ENCODE measurements around the gene UBR7. TPM values are rescaled to one million over a fixed set of nuclear protein-coding genes. Genes with fewer than 3 reads are reported as not detected.

UBR7 gene
- total RNA-seq, 1 experiment from 2014 or later = 28.9 TPM

DNA sequence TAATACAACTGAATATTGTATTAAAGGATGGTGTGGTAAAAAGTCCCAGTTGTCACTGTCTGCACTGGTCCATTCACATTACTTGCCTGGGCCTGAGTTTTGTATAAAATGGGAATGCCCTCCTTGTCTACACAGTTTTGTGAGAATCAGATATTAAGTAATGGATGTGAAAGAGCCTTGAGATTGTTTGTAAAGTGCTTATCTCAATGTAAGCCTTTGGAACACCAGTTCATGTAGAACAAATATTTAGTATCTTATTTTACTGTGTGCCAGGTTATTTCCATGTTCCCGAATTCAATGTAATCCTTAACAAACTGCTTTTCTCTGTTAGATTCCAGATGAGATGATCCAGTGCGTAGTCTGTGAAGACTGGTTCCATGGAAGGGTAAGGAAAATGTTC lies 7.5 kb downstream of the UBR7 start:
- Mint-ChIP-seq H3K4me1 (no peaks in the 10 kb centered on the region), H3K4me3 (no peak overlapping the region), H3K27ac (no peak overlapping the region), H3K9me3 (no peaks in the 10 kb centered on the region), H3K36me3 (peaks cover 29% of the 10 kb centered on the region), H3K27me3 (ENCODE audit: low read depth) (no peaks in the 10 kb centered on the region)
- ChIA-PET POLR2A (no interaction called here), CTCF (no interaction called here)
- no peak for ATAC-seq
- DNase-seq (ENCODE audit: low spot score) = no peak
- TF ChIP-seq, protein P1, sequence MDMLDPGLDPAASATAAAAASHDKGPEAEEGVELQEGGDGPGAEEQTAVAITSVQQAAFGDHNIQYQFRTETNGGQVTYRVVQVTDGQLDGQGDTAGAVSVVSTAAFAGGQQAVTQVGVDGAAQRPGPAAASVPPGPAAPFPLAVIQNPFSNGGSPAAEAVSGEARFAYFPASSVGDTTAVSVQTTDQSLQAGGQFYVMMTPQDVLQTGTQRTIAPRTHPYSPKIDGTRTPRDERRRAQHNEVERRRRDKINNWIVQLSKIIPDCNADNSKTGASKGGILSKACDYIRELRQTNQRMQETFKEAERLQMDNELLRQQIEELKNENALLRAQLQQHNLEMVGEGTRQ (CRISPR knock-in tag; IDR thresholded peaks at IDR 0.05) = no peak
- TF ChIP-seq GRHL2 (CRISPR knock-in tag; IDR thresholded peaks at IDR 0.05; ENCODE audit: insufficient replicate concordance, severe bottlenecking) = no peak
- TF ChIP-seq, protein P2, sequence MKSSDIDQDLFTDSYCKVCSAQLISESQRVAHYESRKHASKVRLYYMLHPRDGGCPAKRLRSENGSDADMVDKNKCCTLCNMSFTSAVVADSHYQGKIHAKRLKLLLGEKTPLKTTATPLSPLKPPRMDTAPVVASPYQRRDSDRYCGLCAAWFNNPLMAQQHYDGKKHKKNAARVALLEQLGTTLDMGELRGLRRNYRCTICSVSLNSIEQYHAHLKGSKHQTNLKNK (CRISPR knock-in tag; IDR thresholded peaks at IDR 0.05) = no peak

DNA sequence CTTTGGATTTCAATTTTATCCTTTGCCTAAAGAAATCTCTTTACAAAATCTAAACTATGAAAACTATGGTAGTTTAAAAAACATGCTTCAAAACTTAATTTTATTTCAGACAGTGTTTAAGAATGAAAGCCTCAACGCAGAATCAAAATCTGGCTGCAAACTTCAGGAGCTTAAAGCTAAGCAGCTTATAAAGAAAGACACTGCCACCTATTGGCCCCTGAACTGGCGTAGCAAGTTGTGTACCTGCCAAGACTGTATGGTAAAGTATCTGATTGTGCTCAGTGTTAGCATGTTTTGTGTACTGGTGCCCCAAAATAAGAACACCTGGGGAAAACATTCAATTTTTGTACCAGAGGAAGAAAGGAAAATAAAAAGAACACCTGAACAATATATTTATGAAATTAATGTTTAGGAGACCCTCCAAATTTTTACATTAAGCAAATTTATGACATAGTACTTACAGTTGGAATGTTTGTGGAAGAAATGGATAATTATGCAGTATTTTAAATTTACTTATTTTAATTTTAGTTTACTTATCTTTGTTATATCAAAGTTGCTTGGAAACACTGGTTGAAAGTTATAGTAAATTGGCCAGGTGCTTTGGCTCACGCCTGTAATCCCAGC lies 12.2 kb downstream of the UBR7 start:
- ChIA-PET POLR2A (interaction anchor here (1.0 kb wide), 1 partner anchor 34 kb away, joined by 3 read pairs; the partner anchor contains the start of genes LYSET and MOAP1), CTCF (interaction anchor here (0.6 to 1.3 kb wide), 22 partner anchors 12 to 532 kb away, joined by 3 to 32 read pairs (median 4); partner anchors contain the start of genes GON7, LYSET, MOAP1 and UBR7)
- Mint-ChIP-seq H3K4me1 (no peaks in the 10 kb centered on the region), H3K27ac (no peak overlapping the region), H3K9me3 (no peaks in the 10 kb centered on the region), H3K36me3 (peaks cover 39% of the 10 kb centered on the region), H3K4me3 (no peak overlapping the region), H3K27me3 (ENCODE audit: low read depth) (no peaks in the 10 kb centered on the region)
- ATAC-seq = peak; percentile 83; the same call in 1 of the 2 replicates
- DNase-seq (ENCODE audit: low spot score) = peak; percentile 46
- no peak for TF ChIP-seq ZNF416 (CRISPR knock-in tag; IDR thresholded peaks at IDR 0.05)
- TF ChIP-seq TP53 (CRISPR knock-in tag; IDR thresholded peaks at IDR 0.05) = no peak
- TF ChIP-seq ZNF219 (CRISPR knock-in tag; IDR thresholded peaks at IDR 0.05; ENCODE audit: borderline replicate concordance) = no peak
- TF ChIP-seq, protein P1 (CRISPR knock-in tag; IDR thresholded peaks at IDR 0.05) = no peak
- TF ChIP-seq, protein P3, sequence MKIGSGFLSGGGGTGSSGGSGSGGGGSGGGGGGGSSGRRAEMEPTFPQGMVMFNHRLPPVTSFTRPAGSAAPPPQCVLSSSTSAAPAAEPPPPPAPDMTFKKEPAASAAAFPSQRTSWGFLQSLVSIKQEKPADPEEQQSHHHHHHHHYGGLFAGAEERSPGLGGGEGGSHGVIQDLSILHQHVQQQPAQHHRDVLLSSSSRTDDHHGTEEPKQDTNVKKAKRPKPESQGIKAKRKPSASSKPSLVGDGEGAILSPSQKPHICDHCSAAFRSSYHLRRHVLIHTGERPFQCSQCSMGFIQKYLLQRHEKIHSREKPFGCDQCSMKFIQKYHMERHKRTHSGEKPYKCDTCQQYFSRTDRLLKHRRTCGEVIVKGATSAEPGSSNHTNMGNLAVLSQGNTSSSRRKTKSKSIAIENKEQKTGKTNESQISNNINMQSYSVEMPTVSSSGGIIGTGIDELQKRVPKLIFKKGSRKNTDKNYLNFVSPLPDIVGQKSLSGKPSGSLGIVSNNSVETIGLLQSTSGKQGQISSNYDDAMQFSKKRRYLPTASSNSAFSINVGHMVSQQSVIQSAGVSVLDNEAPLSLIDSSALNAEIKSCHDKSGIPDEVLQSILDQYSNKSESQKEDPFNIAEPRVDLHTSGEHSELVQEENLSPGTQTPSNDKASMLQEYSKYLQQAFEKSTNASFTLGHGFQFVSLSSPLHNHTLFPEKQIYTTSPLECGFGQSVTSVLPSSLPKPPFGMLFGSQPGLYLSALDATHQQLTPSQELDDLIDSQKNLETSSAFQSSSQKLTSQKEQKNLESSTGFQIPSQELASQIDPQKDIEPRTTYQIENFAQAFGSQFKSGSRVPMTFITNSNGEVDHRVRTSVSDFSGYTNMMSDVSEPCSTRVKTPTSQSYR (CRISPR knock-in tag; IDR thresholded peaks at IDR 0.05) = no peak
- TF ChIP-seq FOXJ3 (CRISPR knock-in tag; IDR thresholded peaks at IDR 0.05; ENCODE audit: borderline replicate concordance) = no peak
- TF ChIP-seq, protein P4, sequence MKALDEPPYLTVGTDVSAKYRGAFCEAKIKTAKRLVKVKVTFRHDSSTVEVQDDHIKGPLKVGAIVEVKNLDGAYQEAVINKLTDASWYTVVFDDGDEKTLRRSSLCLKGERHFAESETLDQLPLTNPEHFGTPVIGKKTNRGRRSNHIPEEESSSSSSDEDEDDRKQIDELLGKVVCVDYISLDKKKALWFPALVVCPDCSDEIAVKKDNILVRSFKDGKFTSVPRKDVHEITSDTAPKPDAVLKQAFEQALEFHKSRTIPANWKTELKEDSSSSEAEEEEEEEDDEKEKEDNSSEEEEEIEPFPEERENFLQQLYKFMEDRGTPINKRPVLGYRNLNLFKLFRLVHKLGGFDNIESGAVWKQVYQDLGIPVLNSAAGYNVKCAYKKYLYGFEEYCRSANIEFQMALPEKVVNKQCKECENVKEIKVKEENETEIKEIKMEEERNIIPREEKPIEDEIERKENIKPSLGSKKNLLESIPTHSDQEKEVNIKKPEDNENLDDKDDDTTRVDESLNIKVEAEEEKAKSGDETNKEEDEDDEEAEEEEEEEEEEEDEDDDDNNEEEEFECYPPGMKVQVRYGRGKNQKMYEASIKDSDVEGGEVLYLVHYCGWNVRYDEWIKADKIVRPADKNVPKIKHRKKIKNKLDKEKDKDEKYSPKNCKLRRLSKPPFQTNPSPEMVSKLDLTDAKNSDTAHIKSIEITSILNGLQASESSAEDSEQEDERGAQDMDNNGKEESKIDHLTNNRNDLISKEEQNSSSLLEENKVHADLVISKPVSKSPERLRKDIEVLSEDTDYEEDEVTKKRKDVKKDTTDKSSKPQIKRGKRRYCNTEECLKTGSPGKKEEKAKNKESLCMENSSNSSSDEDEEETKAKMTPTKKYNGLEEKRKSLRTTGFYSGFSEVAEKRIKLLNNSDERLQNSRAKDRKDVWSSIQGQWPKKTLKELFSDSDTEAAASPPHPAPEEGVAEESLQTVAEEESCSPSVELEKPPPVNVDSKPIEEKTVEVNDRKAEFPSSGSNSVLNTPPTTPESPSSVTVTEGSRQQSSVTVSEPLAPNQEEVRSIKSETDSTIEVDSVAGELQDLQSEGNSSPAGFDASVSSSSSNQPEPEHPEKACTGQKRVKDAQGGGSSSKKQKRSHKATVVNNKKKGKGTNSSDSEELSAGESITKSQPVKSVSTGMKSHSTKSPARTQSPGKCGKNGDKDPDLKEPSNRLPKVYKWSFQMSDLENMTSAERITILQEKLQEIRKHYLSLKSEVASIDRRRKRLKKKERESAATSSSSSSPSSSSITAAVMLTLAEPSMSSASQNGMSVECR (CRISPR knock-in tag; IDR thresholded peaks at IDR 0.05; ENCODE audit: borderline replicate concordance) = no peak
- TF ChIP-seq TEAD1 (CRISPR knock-in tag; IDR thresholded peaks at IDR 0.05) = no peak
- TF ChIP-seq, protein P5, sequence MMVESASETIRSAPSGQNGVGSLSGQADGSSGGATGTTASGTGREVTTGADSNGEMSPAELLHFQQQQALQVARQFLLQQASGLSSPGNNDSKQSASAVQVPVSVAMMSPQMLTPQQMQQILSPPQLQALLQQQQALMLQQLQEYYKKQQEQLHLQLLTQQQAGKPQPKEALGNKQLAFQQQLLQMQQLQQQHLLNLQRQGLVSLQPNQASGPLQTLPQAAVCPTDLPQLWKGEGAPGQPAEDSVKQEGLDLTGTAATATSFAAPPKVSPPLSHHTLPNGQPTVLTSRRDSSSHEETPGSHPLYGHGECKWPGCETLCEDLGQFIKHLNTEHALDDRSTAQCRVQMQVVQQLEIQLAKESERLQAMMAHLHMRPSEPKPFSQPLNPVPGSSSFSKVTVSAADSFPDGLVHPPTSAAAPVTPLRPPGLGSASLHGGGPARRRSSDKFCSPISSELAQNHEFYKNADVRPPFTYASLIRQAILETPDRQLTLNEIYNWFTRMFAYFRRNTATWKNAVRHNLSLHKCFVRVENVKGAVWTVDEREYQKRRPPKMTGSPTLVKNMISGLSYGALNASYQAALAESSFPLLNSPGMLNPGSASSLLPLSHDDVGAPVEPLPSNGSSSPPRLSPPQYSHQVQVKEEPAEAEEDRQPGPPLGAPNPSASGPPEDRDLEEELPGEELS (CRISPR knock-in tag; IDR thresholded peaks at IDR 0.05) = no peak
- TF ChIP-seq, protein P6, sequence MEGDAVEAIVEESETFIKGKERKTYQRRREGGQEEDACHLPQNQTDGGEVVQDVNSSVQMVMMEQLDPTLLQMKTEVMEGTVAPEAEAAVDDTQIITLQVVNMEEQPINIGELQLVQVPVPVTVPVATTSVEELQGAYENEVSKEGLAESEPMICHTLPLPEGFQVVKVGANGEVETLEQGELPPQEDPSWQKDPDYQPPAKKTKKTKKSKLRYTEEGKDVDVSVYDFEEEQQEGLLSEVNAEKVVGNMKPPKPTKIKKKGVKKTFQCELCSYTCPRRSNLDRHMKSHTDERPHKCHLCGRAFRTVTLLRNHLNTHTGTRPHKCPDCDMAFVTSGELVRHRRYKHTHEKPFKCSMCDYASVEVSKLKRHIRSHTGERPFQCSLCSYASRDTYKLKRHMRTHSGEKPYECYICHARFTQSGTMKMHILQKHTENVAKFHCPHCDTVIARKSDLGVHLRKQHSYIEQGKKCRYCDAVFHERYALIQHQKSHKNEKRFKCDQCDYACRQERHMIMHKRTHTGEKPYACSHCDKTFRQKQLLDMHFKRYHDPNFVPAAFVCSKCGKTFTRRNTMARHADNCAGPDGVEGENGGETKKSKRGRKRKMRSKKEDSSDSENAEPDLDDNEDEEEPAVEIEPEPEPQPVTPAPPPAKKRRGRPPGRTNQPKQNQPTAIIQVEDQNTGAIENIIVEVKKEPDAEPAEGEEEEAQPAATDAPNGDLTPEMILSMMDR (IDR thresholded peaks at IDR 0.05) = no peak
- TF ChIP-seq RELA (CRISPR knock-in tag; IDR thresholded peaks at IDR 0.05; ENCODE audit: borderline replicate concordance) = no peak
- no peak for TF ChIP-seq ZNF423 (CRISPR knock-in tag; IDR thresholded peaks at IDR 0.05)
- TF ChIP-seq, protein P7, sequence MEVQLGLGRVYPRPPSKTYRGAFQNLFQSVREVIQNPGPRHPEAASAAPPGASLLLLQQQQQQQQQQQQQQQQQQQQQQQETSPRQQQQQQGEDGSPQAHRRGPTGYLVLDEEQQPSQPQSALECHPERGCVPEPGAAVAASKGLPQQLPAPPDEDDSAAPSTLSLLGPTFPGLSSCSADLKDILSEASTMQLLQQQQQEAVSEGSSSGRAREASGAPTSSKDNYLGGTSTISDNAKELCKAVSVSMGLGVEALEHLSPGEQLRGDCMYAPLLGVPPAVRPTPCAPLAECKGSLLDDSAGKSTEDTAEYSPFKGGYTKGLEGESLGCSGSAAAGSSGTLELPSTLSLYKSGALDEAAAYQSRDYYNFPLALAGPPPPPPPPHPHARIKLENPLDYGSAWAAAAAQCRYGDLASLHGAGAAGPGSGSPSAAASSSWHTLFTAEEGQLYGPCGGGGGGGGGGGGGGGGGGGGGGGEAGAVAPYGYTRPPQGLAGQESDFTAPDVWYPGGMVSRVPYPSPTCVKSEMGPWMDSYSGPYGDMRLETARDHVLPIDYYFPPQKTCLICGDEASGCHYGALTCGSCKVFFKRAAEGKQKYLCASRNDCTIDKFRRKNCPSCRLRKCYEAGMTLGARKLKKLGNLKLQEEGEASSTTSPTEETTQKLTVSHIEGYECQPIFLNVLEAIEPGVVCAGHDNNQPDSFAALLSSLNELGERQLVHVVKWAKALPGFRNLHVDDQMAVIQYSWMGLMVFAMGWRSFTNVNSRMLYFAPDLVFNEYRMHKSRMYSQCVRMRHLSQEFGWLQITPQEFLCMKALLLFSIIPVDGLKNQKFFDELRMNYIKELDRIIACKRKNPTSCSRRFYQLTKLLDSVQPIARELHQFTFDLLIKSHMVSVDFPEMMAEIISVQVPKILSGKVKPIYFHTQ (CRISPR knock-in tag; IDR thresholded peaks at IDR 0.05) = no peak
